ENCODE results near the gene CSTB.

DNA sequence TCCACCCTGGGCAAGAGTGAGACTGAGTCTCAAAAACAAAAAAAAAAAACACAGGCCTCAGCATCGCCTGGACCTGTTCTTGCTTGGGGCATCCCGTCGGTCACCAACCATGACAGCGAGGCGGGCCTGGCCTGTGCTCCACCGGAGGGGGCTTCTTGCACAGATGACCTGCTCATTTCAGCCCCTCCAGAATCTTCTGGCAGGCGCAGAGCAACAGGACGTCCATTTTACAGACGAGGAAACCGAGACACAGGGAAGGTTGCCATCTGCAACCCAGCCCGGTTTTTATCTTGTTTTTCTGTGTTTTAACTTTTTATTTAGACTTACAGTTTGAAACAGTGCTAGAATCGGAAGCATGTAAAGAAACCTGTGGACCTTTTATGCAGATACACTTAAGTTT is 918 bp downstream of the CSTB start:
- TF ChIP-seq, protein P1, sequence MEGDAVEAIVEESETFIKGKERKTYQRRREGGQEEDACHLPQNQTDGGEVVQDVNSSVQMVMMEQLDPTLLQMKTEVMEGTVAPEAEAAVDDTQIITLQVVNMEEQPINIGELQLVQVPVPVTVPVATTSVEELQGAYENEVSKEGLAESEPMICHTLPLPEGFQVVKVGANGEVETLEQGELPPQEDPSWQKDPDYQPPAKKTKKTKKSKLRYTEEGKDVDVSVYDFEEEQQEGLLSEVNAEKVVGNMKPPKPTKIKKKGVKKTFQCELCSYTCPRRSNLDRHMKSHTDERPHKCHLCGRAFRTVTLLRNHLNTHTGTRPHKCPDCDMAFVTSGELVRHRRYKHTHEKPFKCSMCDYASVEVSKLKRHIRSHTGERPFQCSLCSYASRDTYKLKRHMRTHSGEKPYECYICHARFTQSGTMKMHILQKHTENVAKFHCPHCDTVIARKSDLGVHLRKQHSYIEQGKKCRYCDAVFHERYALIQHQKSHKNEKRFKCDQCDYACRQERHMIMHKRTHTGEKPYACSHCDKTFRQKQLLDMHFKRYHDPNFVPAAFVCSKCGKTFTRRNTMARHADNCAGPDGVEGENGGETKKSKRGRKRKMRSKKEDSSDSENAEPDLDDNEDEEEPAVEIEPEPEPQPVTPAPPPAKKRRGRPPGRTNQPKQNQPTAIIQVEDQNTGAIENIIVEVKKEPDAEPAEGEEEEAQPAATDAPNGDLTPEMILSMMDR (IDR thresholded peaks at IDR 0.05) = no peak
- no peak for TF ChIP-seq POLR2A (IDR thresholded peaks at IDR 0.05)

All from esophagus squamous epithelium (tissue), 4 donors.